Activated CD4-positive, alpha-beta T cell treated with anti-CD3 and anti-CD28 coated beads, Interleukin-2, Interleukin-6, amounts not matched to agents 100 ng/mL and 50 ng/mL, durations not matched to agents 16 hours and 8 hours (primary cell): Measurements from ENCODE around the gene DTD1.

Experiments
- DNase-seq: peaks from one replicate; pipeline ENCODE4 v3.0.0-alpha.2; 2020

Gene DTD1

DNA sequence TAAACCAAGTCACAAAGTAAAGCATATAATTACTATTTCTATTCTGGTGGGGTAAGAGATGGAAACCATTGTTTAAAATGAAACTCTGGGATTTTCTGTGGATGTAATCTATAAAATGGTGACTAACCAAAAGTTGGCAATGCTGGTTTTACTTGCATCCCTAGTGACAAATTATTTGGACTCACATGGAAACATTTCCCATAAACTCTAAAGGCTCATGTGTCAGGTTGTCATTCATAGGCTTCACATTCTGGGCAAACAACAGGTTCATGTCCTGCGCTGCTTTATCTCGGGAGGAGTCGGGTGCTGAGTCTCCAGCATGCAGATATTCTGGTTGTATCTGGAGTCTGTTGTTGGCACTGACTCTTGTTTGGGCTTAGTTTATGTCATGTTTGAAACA, 127.7 kb downstream of the DTD1 start:
- DNase-seq = no peak

GRCh38 chr20:18717062-18717461, 129.2 kb downstream of the DTD1 start:
- no peak for DNase-seq

- DNase-seq = no peak
Measured at GRCh38 chr20:18718129-18718528, 130.3 kb downstream of the DTD1 start.

DNA sequence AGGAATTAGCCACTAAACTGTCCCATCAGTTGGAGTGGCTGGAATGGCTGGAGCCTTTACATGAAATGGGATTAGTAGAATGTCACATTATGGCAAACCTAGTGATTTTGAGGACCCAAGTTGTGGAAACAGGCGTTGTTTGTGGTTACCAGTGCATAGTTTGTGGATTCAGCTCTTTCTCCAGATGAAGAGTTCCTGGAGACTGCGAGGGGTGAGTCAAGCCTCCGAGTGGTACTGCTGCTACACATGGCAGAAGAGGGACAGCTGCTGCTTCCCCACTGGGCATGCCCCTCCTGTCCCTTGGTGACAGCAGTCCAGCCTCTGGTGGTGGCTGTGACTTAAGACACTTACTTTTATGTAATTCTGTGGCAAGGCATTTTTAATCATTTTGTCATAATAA, 131.6 kb downstream of the DTD1 start:
- no peak for DNase-seq

GRCh38 chr20:18721551-18722115, 133.8 kb downstream of the DTD1 start:
- DNase-seq = no peak

DNA sequence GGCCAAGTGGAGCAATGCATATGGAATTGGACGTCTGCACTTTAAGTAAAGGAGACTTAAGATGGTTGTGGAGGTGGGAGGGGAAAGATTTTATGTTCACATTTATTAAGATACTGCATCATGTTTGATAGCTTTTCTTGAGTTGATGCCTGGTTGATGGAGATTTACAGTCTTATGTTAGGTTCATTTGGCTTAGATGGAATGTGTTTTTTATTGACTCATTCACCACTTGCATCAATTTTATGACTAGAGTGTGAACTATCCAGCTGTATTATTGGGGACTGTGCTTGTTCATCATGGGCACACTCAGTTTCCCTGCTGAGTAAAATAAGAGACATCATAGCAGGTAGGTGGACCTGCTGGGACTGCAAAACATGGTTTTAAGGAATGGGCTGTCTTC, 134.5 kb downstream of the DTD1 start:
- DNase-seq = no peak

- no peak for DNase-seq
Measured at GRCh38 chr20:18724077-18724476, 136.2 kb downstream of the DTD1 start.

DNA sequence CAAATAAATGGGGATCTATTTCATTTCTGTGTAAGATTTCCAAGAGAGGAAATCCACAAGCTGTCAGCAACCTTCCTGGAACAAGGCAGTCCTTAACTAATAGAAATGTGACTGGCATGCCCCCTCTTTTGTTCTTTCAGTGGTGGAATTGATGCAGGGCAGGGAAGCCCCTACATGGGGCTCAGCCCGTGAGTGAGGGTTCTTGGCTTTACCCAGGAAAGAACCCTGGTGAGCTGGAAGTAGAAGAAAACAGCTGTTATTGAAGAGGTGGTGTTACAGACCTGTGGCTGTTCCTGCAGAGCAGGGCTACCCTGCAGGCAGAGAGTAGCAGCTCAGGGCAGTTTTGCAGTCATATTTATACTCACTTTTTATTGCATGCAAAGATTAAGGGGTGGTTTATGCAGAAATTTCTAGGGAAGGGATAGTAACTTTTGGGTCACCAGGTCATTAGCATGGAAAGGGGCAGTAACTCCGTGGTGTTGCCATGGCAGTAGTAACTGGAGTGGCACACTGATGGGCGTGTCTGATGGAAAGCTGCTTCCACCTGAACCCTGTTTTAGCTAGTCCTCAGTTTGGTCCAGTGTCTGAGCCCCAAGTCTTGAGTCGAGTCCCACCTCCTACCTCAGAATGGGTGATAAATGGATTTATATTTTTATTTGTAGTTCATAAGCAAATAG, 137.1 kb downstream of the DTD1 start:
- DNase-seq = no peak

GRCh38 chr20:18727032-18727508, 139.2 kb downstream of the DTD1 start:
- DNase-seq = no peak

DNA sequence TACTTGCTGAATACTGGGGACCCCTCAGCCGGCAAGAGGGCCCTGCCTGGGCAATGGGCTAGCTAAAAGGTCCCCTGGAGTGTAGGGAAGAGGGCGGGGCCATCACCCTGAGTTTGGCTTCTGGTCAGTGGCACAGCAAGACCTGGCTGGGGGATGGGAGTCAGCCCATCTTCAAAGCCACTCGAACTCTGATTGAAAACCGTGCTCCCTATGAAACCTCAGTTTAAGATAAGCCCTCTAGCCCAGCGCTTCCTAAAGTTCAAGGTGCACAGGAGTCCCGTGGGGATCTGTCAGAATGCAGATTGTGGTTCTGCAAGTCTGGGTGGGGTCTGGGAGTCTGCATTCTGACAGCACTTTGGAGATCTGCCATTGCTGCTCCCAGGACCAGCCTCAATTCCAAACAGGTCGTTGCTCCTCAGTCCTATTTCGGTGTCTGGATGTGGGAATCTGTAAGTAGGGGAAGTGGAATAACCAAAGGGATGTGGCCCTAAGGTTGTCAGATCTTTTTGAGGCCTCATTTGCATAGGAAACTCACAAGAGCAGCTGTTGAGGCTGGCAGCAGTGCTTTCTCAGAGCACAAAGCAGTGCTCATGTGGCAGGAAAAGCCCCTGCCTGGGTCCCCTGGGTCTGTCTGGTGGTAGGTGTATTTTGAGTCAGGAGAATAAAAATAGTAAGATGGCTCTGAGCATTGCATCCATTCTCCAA, 140.5 kb downstream of the DTD1 start:
- no peak for DNase-seq

GRCh38 chr20:18728870-18729224, 141.0 kb downstream of the DTD1 start:
- no peak for DNase-seq

GRCh38 chr20:18729231-18729825, 141.5 kb downstream of the DTD1 start:
- DNase-seq = no peak

GRCh38 chr20:18731940-18732339, 144.1 kb downstream of the DTD1 start:
- DNase-seq = no peak

DNA sequence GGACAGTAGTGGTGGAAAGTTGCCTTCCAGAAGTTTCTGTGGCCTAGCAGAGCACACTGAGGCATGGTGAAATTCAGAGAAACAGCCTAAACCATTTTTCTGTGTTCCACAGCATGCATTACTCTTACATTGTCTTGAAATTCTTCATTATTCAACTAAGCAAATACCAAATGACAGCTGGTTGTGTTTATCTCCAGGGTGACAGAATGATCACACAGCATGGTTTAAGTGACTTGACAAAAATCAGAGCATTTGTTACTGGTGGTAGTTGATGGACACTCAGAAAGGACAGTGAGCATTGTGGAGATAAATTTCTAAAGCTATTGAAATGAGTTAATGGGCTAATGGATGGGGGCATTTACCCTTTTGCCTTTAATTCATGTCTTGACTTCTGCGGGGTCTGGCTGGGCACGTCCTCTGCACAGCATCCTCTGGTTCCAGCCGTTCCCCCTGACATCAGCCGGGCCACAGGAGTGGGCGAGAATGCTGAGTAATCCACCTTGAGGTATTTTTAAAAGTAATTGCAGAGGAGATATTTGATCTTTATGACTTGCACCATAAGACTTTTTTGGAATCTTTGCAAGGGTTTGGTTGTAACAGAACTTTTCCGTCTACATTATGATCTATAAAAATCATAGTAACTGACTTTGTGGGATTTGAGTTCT, 146.8 kb downstream of the DTD1 start:
- no peak for DNase-seq

GRCh38 chr20:18737140-18737539, 149.3 kb downstream of the DTD1 start:
- DNase-seq = no peak

GRCh38 chr20:18738055-18738454, 150.2 kb downstream of the DTD1 start:
- DNase-seq = no peak

GRCh38 chr20:18738888-18739287, 151.0 kb downstream of the DTD1 start:
- DNase-seq = no peak

DNA sequence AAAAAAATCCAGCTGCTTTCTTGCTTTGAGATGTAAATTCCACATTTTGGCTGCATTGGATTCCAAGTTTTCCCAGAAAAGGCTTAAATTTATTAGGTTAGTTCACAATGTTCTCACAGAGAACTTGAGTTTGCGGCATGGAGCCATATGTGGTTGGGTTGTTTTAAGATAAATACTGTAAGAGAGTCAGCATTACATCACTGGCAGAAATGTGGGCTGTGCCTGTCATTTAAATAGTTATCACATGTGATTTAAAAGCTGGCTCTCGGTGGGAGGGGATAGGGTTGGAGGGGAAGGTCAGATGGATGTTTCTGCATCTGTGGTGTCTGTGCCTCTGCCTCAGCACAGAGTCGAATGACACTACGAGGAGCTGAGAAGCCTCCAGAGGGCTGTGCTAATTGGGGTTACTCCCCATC, 151.9 kb downstream of the DTD1 start:
- no peak for DNase-seq

DNA sequence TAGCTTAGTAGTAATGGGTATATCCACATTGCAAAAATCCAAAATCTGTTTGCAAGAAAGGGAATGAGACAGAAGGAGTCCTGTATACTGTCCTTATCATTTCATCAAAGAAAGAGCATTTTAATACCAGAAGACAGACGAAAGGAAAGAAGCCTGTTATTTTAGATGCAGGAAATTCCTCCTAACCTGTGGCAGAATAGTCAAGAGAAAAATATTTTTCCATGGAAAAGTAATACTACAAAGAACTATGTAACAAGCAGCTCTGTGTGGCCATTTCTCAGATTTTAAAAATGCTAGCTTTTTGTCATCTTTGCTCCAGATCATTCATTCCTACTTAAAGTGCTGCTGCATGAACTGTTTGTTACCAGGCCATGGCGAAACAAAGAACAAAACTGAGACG, 152.9 kb downstream of the DTD1 start:
- no peak for DNase-seq

- DNase-seq = no peak
Measured at GRCh38 chr20:18742841-18743240, 155.0 kb downstream of the DTD1 start.

DNA sequence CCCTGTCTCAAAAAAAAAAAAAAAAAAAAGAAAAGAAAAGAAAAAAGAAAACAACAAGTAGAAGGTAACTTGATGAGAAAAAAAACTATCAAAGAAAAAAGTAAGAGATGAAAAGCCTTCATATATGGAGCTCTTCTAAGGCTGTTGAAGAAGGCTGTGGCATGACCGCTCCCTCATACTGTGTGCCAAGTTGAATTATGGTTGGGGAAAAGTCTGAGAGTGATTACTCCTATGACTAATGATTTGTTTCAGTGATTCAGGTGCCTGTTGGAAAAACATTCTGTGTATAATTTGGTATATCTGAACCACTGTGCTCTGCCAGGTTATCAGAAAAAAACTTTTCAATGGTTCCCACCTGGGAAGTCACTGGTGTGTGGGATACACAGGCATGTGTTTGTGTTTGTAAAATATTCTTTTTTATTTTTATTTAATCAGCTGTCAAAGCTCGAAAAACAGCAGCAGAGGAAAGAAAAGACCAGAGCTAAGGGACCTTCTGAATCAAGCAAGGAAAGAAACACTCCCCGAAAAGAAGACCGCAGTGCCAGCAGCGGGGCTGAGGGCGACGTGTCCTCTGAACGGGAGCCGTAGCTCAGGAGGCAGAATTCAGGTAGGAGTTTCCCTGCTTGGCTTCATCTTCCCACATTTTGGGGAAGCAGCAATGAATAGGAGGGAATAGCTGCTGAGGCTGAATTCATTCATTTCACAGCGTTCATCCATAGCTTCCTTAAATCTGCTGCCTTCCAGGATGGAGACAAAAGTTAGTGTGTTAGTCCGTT, 156.0 kb downstream of the DTD1 start:
- DNase-seq = no peak

- no peak for DNase-seq
Measured at GRCh38 chr20:18747090-18747489, 159.2 kb downstream of the DTD1 start.

- no peak for DNase-seq
Measured at GRCh38 chr20:18748987-18749386, 161.1 kb downstream of the DTD1 start.
